GM18511 (cell line): Measurements from ENCODE around the gene CFAP299.
A peak's percentile ranks its signal among the peaks of the same experiment; 100 is the strongest.
"Not testable (repeated sequence)": the region's sequence is repeated elsewhere in the genome, so short reads cannot be mapped to it uniquely, and the experiment has no call there.

ENCODE experiments used
- ATAC-seq: cut with Tn5 transposase; IDR thresholded peaks from one replicate; pipeline ENCODE4 v1.9.1; 2021; ENCODE audit warnings: mild to moderate bottlenecking, moderate library complexity; ENCODE audit not compliant: unreplicated experiment

The CFAP299 gene

GRCh38 chr4:80335554-80336358, at the start of gene CFAP299:
CFAP299 (plus strand) TSS chr4:80335730.
- ATAC-seq, result peak; percentile 97

GRCh38 chr4:80286451-80286850, 49.1 kb upstream of the CFAP299 start:
- no peak for ATAC-seq

GRCh38 chr4:80290665-80291064, 44.9 kb upstream of the CFAP299 start:
- not testable (repeated sequence) for ATAC-seq

- no peak for ATAC-seq
These were observed 41.3 kb upstream of the CFAP299 start for GRCh38 chr4:80294206-80294605.

- no peak for ATAC-seq
These were observed 40.2 kb upstream of the CFAP299 start for GRCh38 chr4:80295336-80295735.

GRCh38 chr4:80295826-80296225, 39.7 kb upstream of the CFAP299 start:
- ATAC-seq, result no peak

GRCh38 chr4:80301884-80302283, 33.6 kb upstream of the CFAP299 start:
- no peak for ATAC-seq

GRCh38 chr4:80302616-80303223, 32.8 kb upstream of the CFAP299 start:
- ATAC-seq, result no peak

- ATAC-seq, result no peak
These were observed 30.1 kb upstream of the CFAP299 start for GRCh38 chr4:80305466-80305865.

- ATAC-seq, result no peak
These were observed 29.3 kb upstream of the CFAP299 start for GRCh38 chr4:80306260-80306659.

- ATAC-seq, result no peak
These were observed 28.3 kb upstream of the CFAP299 start for GRCh38 chr4:80307183-80307735.

GRCh38 chr4:80307774-80308465, 27.6 kb upstream of the CFAP299 start:
- ATAC-seq, result no peak

GRCh38 chr4:80308466-80308822, 27.1 kb upstream of the CFAP299 start:
- ATAC-seq, result no peak

GRCh38 chr4:80309294-80310004, 26.1 kb upstream of the CFAP299 start:
- no peak for ATAC-seq

GRCh38 chr4:80311130-80311529, 24.4 kb upstream of the CFAP299 start:
- no peak for ATAC-seq

- no peak for ATAC-seq
These were observed 23.4 kb upstream of the CFAP299 start for GRCh38 chr4:80312124-80312523.

- no peak for ATAC-seq
These were observed 21.9 kb upstream of the CFAP299 start for GRCh38 chr4:80313627-80314026.

GRCh38 chr4:80315848-80316247, 19.7 kb upstream of the CFAP299 start:
- not testable (repeated sequence) for ATAC-seq

- ATAC-seq, result no peak
These were observed 14.2 kb upstream of the CFAP299 start for GRCh38 chr4:80321341-80321740.

GRCh38 chr4:80321776-80322175, 13.8 kb upstream of the CFAP299 start:
- ATAC-seq, result no peak

GRCh38 chr4:80322716-80323115, 12.8 kb upstream of the CFAP299 start:
- ATAC-seq, result no peak
